HL-60 (cell line): ENCODE measurements around the gene HSPBAP1.
"Not testable (repeated sequence)": the region's sequence is repeated elsewhere in the genome, so short reads cannot be mapped to it uniquely, and the experiment has no call there.

Experiments
- DNase-seq, 2 experiments: peaks; one replicate each; pipeline ENCODE4 v3.0.0-alpha.2; 2010 to 2020; ENCODE audit warnings: low read depth in 1 of 2, low spot score in 1 of 2
- H3K27ac ChIP-seq: fragments of 250-450 bp; sonication (Bioruptor Pico); replicated peaks from 2 replicates; pipeline ENCODE4 v1.5.1; 2020; ENCODE audit warnings: mild to moderate bottlenecking, moderate library complexity
- H3K27me3 ChIP-seq: fragments of 250-450 bp; sonication (Bioruptor Pico); 2 replicates; pipeline ENCODE4 v1.5.1; 2021; ENCODE audit warnings: mild to moderate bottlenecking, moderate library complexity; ENCODE audit not compliant: insufficient read depth, poor library complexity, severe bottlenecking
- H3K4me3 ChIP-seq: replicated peaks from 2 replicates; pipeline ENCODE4 v1.5.1; 2011; ENCODE audit warnings: mild to moderate bottlenecking, control low read depth, low read length; ENCODE audit not compliant: insufficient read depth
- GABPA ChIP-seq: IDR thresholded peaks from 2 replicates; pipeline ENCODE4 v1.6.1; 2012; ENCODE audit warnings: low read depth
- POLR2AphosphoS5 ChIP-seq: IDR thresholded peaks from 2 replicates; pipeline ENCODE4 v1.6.1; 2012; ENCODE audit warnings: low read depth
- SPI1 ChIP-seq: IDR thresholded peaks from 2 replicates; pipeline ENCODE4 v1.6.1; 2012; ENCODE audit warnings: low read depth, mild to moderate bottlenecking, borderline replicate concordance
- TF ChIP-seq, protein P1 (sequence below): IDR thresholded peaks from 2 replicates; pipeline ENCODE4 v1.6.1; 2012; ENCODE audit warnings: low read depth; ENCODE audit not compliant: insufficient replicate concordance
- TF ChIP-seq, protein P2 (sequence below): IDR thresholded peaks from one replicate; pipeline ENCODE4 v1.5.1; 2011; ENCODE audit warnings: low read length, control low read depth, inconsistent platforms; ENCODE audit not compliant: insufficient read depth

HSPBAP1 gene

DNA sequence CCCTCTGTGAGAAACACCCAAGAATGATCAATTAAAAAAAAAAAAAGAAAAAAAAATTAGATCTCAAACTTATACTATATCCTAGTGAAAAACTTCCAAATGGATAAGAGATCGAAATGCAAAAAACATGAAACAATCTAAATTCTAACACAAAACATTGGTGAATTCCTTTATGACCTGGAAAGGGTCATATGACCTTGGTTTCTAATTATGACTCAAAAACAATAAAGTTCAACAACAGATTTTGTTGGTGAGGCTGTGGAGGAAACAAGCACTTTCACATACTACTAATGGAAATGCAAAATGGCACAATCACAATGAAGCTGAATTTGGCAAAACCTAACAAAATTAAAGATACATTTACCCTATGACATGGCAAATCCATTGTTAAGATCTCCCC is 45.3 kb downstream of the HSPBAP1 start:
- Histone ChIP-seq H3K27me3 (no peaks in the 10 kb centered on the region), H3K4me3 (no peak overlapping the region), H3K27ac (no peak overlapping the region)
- no peak for TF ChIP-seq GABPA
- no peak for TF ChIP-seq POLR2AphosphoS5
- TF ChIP-seq, protein P1, sequence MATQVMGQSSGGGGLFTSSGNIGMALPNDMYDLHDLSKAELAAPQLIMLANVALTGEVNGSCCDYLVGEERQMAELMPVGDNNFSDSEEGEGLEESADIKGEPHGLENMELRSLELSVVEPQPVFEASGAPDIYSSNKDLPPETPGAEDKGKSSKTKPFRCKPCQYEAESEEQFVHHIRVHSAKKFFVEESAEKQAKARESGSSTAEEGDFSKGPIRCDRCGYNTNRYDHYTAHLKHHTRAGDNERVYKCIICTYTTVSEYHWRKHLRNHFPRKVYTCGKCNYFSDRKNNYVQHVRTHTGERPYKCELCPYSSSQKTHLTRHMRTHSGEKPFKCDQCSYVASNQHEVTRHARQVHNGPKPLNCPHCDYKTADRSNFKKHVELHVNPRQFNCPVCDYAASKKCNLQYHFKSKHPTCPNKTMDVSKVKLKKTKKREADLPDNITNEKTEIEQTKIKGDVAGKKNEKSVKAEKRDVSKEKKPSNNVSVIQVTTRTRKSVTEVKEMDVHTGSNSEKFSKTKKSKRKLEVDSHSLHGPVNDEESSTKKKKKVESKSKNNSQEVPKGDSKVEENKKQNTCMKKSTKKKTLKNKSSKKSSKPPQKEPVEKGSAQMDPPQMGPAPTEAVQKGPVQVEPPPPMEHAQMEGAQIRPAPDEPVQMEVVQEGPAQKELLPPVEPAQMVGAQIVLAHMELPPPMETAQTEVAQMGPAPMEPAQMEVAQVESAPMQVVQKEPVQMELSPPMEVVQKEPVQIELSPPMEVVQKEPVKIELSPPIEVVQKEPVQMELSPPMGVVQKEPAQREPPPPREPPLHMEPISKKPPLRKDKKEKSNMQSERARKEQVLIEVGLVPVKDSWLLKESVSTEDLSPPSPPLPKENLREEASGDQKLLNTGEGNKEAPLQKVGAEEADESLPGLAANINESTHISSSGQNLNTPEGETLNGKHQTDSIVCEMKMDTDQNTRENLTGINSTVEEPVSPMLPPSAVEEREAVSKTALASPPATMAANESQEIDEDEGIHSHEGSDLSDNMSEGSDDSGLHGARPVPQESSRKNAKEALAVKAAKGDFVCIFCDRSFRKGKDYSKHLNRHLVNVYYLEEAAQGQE = no peak
- TF ChIP-seq SPI1 = no peak
- TF ChIP-seq, protein P2, sequence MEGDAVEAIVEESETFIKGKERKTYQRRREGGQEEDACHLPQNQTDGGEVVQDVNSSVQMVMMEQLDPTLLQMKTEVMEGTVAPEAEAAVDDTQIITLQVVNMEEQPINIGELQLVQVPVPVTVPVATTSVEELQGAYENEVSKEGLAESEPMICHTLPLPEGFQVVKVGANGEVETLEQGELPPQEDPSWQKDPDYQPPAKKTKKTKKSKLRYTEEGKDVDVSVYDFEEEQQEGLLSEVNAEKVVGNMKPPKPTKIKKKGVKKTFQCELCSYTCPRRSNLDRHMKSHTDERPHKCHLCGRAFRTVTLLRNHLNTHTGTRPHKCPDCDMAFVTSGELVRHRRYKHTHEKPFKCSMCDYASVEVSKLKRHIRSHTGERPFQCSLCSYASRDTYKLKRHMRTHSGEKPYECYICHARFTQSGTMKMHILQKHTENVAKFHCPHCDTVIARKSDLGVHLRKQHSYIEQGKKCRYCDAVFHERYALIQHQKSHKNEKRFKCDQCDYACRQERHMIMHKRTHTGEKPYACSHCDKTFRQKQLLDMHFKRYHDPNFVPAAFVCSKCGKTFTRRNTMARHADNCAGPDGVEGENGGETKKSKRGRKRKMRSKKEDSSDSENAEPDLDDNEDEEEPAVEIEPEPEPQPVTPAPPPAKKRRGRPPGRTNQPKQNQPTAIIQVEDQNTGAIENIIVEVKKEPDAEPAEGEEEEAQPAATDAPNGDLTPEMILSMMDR = no peak
- DNase-seq = no peak

DNA sequence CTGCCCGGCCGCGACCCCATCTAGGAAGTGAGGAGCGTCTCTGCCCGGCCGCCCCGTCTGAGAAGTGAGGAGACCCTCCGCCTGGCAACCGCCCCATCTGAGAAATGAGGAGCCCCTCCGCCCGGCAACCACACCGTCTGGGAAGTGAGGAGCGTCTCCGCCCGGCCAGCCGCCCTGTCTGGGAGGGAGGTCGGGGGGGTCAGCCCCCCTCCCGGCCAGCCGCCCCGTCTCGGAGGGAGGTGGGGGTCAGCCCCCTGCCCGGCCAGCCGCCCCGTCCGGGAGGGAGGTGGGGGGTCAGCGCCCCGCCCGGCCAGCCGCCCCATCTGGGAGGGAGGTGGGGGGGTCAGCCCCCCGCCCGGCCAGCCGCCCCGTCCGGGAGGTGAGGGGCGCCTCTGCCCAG is 46.3 kb downstream of the HSPBAP1 start:
- H3K27ac ChIP-seq, H3K27me3 ChIP-seq, DNase-seq, H3K4me3 ChIP-seq: not testable (repeated sequence)

DNA sequence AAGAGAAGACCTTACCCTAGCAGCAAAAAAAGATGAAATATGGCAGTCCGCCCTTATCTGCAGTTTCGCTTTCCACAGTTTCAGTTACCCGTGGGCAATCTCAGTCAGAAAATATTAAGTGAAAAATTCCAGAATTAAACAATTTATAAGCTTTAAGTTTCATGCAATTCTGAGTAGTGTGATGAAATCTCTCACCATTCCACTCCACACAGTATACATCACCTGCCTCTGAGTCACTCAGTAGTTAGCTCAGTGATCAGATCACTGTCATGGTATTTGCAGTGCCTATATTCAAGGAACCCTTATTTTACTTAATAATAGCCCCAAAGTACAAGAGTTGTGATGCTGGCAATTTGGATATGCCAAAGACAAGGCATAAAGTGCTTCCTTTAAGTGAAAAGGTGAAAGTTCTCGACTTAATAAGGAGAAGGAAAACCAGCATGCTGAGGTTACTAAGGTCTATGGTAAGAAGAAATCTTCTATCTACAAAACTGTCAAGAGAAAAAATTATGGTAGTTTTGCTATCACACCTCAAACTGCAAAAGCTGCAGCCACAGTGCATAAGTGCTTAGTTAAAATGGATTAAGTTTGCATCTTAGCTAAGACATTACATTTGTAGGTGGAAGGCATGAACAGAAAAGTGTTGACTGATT is 48.1 kb downstream of the HSPBAP1 start:
- TF ChIP-seq, protein P2 = no peak
- TF ChIP-seq SPI1 (no peak), POLR2AphosphoS5 (no peak)
- no peak overlapping the region for H3K4me3 ChIP-seq
- no peak for DNase-seq
- no peaks in the 10 kb centered on the region for H3K27me3 ChIP-seq
- H3K27ac ChIP-seq = no peak overlapping the region

DNA sequence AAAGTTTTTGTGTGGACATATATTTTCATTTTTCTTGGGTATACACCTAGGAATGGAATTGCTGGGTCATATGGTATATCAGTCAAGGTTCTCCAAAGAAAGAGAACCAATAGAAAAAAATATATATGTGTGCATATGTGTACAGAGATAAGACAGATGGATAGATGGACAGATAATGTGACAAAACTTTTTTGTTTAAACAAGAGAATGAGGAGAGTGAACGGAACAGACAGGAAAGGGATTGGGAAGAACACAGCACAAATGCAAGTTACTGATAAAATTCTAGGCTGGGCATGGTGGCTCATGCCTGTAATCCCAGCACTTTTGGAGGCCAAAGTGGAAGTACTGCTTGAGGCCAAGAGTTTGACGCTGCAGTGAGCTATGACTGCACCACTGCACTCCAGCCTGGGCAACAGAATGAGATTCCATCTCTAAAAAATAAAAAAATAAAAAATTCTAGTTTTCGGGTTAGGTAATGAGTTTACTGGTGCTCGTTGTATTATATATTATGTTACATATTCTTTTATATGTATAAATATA is 50.0 kb downstream of the HSPBAP1 start:
- no peak overlapping the region for H3K27ac ChIP-seq
- no peak for DNase-seq
- TF ChIP-seq SPI1 (no peak), POLR2AphosphoS5 (no peak), GABPA (no peak)
- TF ChIP-seq, protein P1 = no peak
- TF ChIP-seq, protein P2 = no peak
- no peaks in the 10 kb centered on the region for H3K27me3 ChIP-seq
- H3K4me3 ChIP-seq = no peak overlapping the region
